Thymus (tissue), 11 donors: ENCODE data around the gene PLEKHH1. TPM values are rescaled to one million over a fixed set of nuclear protein-coding genes. Genes with fewer than 3 reads are reported as not detected.
A peak's percentile ranks its signal among the peaks of the same experiment; 100 is the strongest.

Experiments used
- DNase-seq, 9 donors: peaks; one replicate each; pipeline ENCODE4 v3.0.0-alpha.2; 2013; ENCODE audit warnings: low spot score in 9 of 9, low read depth in 6 of 9, missing footprints in 1 of 9
- H3K27ac ChIP-seq, 2 donors: one replicate each; pipeline ENCODE4 v1.5.1; 2013; ENCODE audit warnings: control low read depth in 1 of 2, low read depth in 1 of 2, low read length in 1 of 2, mild to moderate bottlenecking in 1 of 2, moderate library complexity in 1 of 2
- H3K27me3 ChIP-seq, 2 donors: one replicate each; pipeline ENCODE4 v1.5.1; 2013; ENCODE audit warnings: low read length in 1 of 2; ENCODE audit not compliant: control insufficient read depth in 2 of 2, insufficient read depth in 1 of 2
- H3K36me3 ChIP-seq, 2 donors: one replicate each; pipeline ENCODE4 v1.5.1; 2013; ENCODE audit warnings: low read length in 1 of 2, mild to moderate bottlenecking in 1 of 2, moderate library complexity in 1 of 2; ENCODE audit not compliant: control insufficient read depth in 2 of 2, insufficient read depth in 2 of 2
- H3K4me1 ChIP-seq, 2 donors: one replicate each; pipeline ENCODE4 v1.5.1; 2013; ENCODE audit warnings: low read length in 2 of 2; ENCODE audit not compliant: control insufficient read depth in 2 of 2, insufficient read depth in 2 of 2
- H3K4me3 ChIP-seq, 2 donors: one replicate each; pipeline ENCODE4 v1.5.1; 2013; ENCODE audit warnings: low read length in 2 of 2, control low read depth in 1 of 2, mild to moderate bottlenecking in 1 of 2
- H3K9me3 ChIP-seq, 2 donors: one replicate each; pipeline ENCODE4 v1.5.1; 2013; ENCODE audit warnings: low read length in 1 of 2, mild to moderate bottlenecking in 1 of 2; ENCODE audit not compliant: control insufficient read depth in 2 of 2, insufficient read depth in 1 of 2
- WGBS: extraction: QIAGEN DNeasy Blood & Tissue Kit; methylation state at CpG from one replicate; pipeline ENCODE4 v1.1.7; 2013; 5-methylcytosine and 5-hydroxymethylcytosine counted together
- polyA plus RNA-seq: library from polyadenylated mRNA; stranded (reverse); fragments of 200-250 nt; gene quantifications from one replicate; pipeline ENCODE4 v1.2.3, GENCODE V29; 2013
- total RNA-seq: library from RNA; stranded (reverse); fragments of 120-200 nt; gene quantifications from one replicate; pipeline ENCODE4 v1.2.4, GENCODE V29; 2013
- donor health status: healthy.

Gene PLEKHH1
- total and polyA plus RNA-seq, 2 donors, result 2.0 to 10.7 TPM

DNA sequence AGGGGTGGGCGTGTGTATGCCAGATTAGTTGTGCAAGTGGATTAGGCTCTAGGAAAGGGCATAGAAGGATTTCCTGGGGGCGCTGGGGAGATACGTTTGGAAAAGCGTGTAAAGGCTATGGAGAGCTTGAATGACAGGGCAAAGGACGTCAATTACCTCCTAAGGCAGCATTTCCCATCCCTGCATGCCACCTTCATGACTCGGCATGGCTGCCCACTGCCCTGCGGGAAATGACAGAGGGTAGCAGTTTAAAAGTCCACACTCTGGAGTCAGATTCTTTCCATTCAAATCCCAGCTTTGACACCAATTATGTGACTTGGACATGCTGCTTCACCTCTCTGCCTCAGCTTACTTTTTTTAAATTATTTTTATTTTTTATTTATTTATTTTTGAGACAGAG, 29.8 kb upstream of the PLEKHH1 start:
- Histone ChIP-seq H3K27me3 (no peaks in the 10 kb centered on the region), H3K27ac (no peak overlapping the region), H3K4me3 (no peak overlapping the region), H3K9me3 (no peaks in the 10 kb centered on the region), H3K4me1 (no peaks in the 10 kb centered on the region), H3K36me3 (no peaks in the 10 kb centered on the region)
- 97% methylated on average over 7 of the region's 7 CpGs for WGBS
- DNase-seq, result no peak

DNA sequence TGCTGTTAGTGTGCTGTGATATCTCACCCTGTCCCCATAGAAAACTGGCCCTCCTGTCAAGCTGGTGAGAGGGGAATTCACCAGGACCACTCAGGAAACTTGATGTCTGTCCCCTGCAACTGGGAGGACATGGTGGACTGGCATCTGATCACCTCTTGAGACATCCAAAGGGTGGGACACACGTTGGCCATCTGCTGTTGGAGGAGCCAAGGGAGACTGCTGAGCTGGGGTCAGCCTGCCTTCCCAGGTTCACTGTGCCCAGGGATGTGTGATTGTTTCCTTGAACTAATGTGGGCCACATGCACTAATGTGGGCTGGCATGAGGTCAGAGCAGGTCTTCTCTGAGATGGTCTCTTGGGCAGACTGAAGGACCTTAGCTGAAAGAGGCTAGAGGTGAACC, 27.8 kb upstream of the PLEKHH1 start:
- Histone ChIP-seq H3K27me3 (no peaks in the 10 kb centered on the region), H3K9me3 (no peaks in the 10 kb centered on the region), H3K36me3 (no peaks in the 10 kb centered on the region), H3K27ac (no peak overlapping the region), H3K4me1 (no peaks in the 10 kb centered on the region), H3K4me3 (no peak overlapping the region)
- DNase-seq, result no peak
- 93% methylated on average over 1 of the region's 1 CpG for WGBS

DNA sequence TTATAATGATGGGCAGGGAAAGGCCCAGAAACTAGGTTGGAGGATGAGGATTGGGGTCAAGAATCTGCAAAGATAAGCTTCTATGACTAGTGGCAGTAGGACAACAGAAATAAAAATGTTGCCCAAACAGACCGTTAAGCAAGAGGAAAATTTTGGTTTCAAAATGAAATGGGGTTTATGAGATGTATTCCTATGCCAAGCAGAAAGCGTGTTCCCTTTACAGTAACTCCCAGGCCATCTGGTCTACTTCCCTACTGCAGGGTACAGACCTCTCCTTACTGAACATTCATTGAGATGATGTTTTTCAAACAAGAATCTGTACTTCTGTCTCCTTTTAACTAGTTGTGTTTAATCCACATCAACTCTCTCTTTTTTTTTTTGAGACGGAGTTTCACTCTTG, 24.1 kb upstream of the PLEKHH1 start:
- 64% methylated on average over 3 of the region's 3 CpGs for WGBS
- no peak overlapping the region for H3K27ac ChIP-seq

DNA sequence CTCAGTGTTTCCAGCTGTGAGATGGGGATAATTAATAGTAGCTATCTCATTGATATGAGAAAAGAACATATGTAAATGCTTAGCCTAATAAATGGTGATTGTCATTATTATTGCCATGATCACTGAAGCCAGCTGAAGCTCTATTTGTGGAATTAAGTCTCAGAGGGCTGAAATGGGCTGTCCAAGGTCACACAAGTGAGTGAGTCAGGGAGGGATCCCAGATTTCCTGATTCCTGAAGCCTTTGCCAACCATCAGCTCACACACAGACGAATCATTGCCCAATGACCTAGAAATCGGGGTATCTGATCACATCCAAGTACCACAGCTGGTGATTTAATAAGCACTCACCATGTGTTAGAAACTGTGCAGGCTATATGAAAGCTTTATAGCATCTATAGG, 23.0 kb upstream of the PLEKHH1 start:
- peaks cover 0 to 10% of the 10 kb centered on the region in 2 donors for H3K27me3 ChIP-seq
- WGBS, result 92% methylated on average over 2 of the region's 2 CpGs
- no peak for DNase-seq
- H3K27ac ChIP-seq, result no peak overlapping the region
- no peaks in the 10 kb centered on the region for H3K36me3 ChIP-seq
- H3K9me3 ChIP-seq, result no peaks in the 10 kb centered on the region
- H3K4me3 ChIP-seq, result no peak overlapping the region
- H3K4me1 ChIP-seq, result peaks cover 2 to 10% of the 10 kb centered on the region in 2 donors

More for the DNA sequence above, 24.1 kb upstream of the PLEKHH1 start:
- no peaks in the 10 kb centered on the region for H3K9me3 ChIP-seq
- no peak for DNase-seq
- peaks cover 0 to under 1% of the 10 kb centered on the region in 2 donors for H3K27me3 ChIP-seq
- H3K36me3 ChIP-seq, result no peaks in the 10 kb centered on the region
- no peak overlapping the region for H3K4me3 ChIP-seq
- peaks cover under 1 to 1% of the 10 kb centered on the region in 2 donors for H3K4me1 ChIP-seq

DNA sequence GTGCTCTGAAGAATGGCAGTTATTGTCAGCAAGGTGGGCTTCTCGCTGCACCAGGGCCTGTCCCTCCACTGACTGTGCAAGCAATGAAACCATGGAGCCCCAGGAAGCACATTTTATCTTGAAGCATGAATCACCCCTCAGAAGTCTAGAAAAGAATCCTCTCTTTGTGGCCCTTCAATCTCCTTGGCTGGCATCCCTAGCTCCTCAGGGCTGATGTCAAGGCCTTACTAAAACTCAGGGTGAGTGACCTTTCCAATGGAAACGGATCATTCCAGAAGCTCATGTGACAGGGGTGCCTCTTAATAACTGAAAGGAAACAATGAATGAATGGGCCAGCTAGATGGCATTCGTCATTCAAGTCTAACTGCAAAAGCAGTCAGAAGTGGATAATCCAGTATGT, 22.3 kb upstream of the PLEKHH1 start:
- H3K9me3 ChIP-seq, result no peaks in the 10 kb centered on the region
- peaks cover 0 to 13% of the 10 kb centered on the region in 2 donors for H3K27me3 ChIP-seq
- H3K27ac ChIP-seq, result no peak overlapping the region
- H3K36me3 ChIP-seq, result no peaks in the 10 kb centered on the region
- DNase-seq, result no peak
- no peak overlapping the region for H3K4me3 ChIP-seq
- 95% methylated on average over 3 of the region's 3 CpGs for whole genome bisulfite sequencing
- H3K4me1 ChIP-seq, result peaks cover 6 to 14% of the 10 kb centered on the region in 2 donors

DNA sequence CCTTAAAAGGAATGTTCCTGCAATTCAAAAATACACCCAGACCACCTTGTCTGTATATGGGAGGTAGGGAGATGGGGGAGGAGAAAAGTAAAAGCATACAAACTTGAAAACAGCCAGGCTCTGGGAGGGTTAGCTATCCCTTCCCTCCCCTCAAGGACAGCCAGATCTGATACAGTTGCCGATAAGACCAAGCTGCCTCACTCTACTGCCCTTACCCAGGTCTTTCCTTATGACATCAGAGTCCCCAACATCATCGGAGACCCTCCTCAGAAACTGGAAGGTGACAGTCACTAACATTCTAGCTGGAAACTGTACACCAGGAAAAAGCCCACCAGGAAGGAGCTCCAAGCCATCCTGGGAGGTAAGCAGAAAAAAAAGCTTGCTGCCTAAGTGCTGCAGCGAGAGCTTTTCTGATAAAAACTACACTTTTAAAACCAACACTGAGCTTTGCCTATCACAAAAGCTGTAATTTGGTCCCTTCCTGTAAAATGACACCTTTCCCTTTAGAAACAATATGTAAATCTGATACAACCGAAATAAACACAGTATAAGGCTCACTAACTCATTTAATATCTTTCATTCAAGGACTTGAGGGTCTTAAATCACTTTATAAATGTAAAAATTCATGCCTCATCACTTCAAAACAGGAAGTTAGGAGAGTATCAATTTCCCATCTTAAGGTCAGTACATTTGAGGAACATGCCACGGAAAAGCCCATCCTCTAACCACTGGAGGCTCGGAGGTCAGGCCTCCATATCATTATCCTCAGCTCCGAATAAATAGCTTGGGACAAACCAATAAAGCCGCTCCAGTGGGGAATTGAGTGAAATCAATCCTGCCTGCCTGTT, 20.4 kb upstream of the PLEKHH1 start:
- Histone ChIP-seq H3K9me3 (no peaks in the 10 kb centered on the region), H3K4me3 (no peak overlapping the region), H3K27me3 (peaks cover 0 to 21% of the 10 kb centered on the region in 2 donors), H3K36me3 (no peaks in the 10 kb centered on the region), H3K27ac (no peak overlapping the region), H3K4me1 (peaks cover 8 to 29% of the 10 kb centered on the region in 2 donors)
- DNase-seq, result no peak
- 83% methylated on average over 8 of the region's 8 CpGs for whole genome bisulfite sequencing

DNA sequence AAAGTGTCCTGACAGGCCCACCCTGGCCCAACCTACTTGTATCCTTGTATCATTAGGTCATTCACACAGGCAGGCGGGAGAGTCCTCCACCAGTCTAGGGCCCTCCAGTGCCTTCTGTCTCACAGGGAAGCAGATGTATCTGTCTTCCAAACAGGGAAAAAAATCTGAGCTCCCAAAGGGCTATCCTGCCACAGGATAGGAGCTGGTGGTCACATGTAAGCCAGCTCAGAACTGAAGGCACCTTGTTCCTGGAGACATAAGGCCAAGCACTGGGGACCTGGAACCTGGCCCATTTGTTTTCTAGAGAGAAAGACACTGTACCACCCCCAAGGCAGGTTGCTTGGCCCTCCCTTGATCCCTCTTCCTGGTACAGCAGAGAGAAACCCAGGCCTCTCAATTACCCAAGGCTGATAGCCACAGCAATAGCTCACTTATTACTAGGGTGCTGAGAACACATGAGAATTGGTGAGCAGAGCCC, 19.4 kb upstream of the PLEKHH1 start:
- DNase-seq, result no peak
- H3K4me3 ChIP-seq, result no peak overlapping the region
- H3K4me1 ChIP-seq, result peaks cover 15 to 39% of the 10 kb centered on the region in 2 donors

DNA sequence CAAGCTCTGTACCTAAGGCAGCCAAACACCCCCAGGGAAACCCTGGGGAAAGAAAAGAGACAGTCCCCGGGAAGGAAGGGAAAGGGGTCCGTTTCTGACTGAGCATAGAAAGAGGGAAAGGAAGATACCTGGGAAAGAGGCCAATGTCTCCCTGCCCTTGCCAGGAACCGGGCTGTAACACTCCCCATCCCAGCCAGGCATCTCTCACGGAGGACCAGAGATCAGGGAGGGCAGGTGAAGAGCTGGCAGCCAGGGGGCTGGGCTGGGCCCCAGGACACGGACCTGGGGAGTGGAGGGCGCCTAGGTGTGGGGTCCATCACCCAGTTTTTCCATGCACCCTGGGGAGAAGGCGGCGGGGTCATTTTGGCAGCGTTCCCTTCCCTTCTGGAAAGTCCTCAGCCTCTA, 18.9 kb upstream of the PLEKHH1 start:
- H3K4me3 ChIP-seq, result peak overlapping the region; percentile 55 to 66
- no peak for DNase-seq

More for the DNA sequence above, 19.4 kb upstream of the PLEKHH1 start:
- 100% methylated on average over 1 of the region's 1 CpG for WGBS
- Histone ChIP-seq H3K9me3 (no peaks in the 10 kb centered on the region), H3K27me3 (peaks cover 0 to 21% of the 10 kb centered on the region in 2 donors), H3K36me3 (no peaks in the 10 kb centered on the region), H3K27ac (no peak overlapping the region)

DNA sequence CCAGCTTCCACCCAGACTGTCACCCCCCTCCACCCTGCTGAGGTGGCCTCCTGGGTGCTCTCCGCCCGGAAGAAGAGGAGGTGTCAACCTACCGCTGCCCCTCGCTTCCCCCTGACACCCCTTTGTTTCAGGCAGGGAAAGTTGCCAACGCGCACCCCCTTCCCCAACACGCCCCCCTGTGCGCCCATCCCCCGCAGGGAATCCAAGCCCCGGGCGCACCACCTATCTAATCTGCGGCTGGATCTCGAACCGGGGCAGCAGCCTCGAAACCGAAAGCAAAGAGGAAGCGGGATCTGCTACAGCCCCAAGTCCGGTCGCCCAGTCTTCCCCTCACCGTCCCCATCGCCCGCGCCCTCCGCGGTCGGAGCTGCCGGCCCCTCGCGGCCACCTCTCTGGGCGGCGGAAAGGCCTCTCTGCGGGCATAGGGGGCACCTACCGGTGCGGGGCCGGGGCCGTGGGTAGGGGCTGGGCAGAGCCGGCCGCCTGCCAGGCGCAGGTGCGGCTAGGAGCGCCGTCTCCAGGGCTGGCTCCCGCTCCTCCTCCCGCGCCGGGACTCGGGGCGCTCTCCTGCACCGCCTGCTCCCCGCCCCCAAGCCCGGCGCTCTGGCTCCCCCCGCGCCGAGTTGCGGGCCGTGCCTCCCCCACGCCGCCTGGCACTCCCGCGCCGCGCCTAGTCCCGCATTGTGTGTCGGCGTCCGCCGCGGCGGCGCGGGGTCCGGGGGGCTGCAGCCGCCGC, 18.3 kb upstream of the PLEKHH1 start:
- Histone ChIP-seq H3K36me3 (no peaks in the 10 kb centered on the region), H3K27me3 (peaks cover 0 to 21% of the 10 kb centered on the region in 2 donors), H3K9me3 (no peaks in the 10 kb centered on the region), H3K4me3 (peak overlapping the region; percentile 55 to 66), H3K4me1 (peaks cover 18 to 45% of the 10 kb centered on the region in 2 donors), H3K27ac (peak overlapping the region in 1 of 2 donors; percentile 10)
- DNase-seq, result peak in 2 of 9 donors; percentile 37 to 59
- WGBS, result 1% methylated on average over 73 of the region's 75 CpGs

More for the DNA sequence above, 18.9 kb upstream of the PLEKHH1 start:
- Histone ChIP-seq H3K36me3 (no peaks in the 10 kb centered on the region), H3K27ac (no peak overlapping the region), H3K27me3 (peaks cover 0 to 21% of the 10 kb centered on the region in 2 donors), H3K4me1 (peaks cover 18 to 44% of the 10 kb centered on the region in 2 donors), H3K9me3 (no peaks in the 10 kb centered on the region)
- WGBS, result 89% methylated on average over 9 of the region's 9 CpGs
